ENCODE measurements around the gene CHI3L2.
A peak's percentile ranks its signal among the peaks of the same experiment; 100 is the strongest.

CHI3L2 gene

GRCh38 chr1:111221633-111222291 lies 5.8 kb upstream of the CHI3L2 start:
- no peak for DNase-seq

- DNase-seq, result peak; percentile 54
Observed at GRCh38 chr1:111222308-111223125, 5.0 kb upstream of the CHI3L2 start.

GRCh38 chr1:111223126-111223685 lies 4.3 kb upstream of the CHI3L2 start:
- no peak for DNase-seq

GRCh38 chr1:111225091-111225490 lies 2.4 kb upstream of the CHI3L2 start:
- no peak for DNase-seq

- no peak for DNase-seq
Observed at GRCh38 chr1:111225717-111226400, 1.7 kb upstream of the CHI3L2 start.

GRCh38 chr1:111227851-111228747 lies 586 bp downstream of the CHI3L2 start:
- peak; percentile 83 for DNase-seq

- no peak for DNase-seq
Observed at GRCh38 chr1:111228748-111229126, 1.2 kb downstream of the CHI3L2 start.

- DNase-seq, result no peak
Observed at GRCh38 chr1:111232134-111232533, 4.6 kb downstream of the CHI3L2 start.

GRCh38 chr1:111234258-111234657 lies 6.7 kb downstream of the CHI3L2 start:
- peak; percentile 82 for DNase-seq

- peak; percentile 79 for DNase-seq
Observed at GRCh38 chr1:111234866-111235265, 7.4 kb downstream of the CHI3L2 start.

GRCh38 chr1:111236379-111236778 lies 8.9 kb downstream of the CHI3L2 start:
- DNase-seq, result peak; percentile 16

- DNase-seq, result no peak
Observed at GRCh38 chr1:111236806-111237205, 9.3 kb downstream of the CHI3L2 start.

GRCh38 chr1:111238056-111238795 lies 10.7 kb downstream of the CHI3L2 start:
- DNase-seq, result no peak

GRCh38 chr1:111241797-111242196 lies 14.3 kb downstream of the CHI3L2 start:
- DNase-seq, result no peak

GRCh38 chr1:111242805-111243523 lies 15.5 kb downstream of the CHI3L2 start:
- peak; percentile 51 for DNase-seq

GRCh38 chr1:111247125-111247838 lies 19.8 kb downstream of the CHI3L2 start:
- no peak for DNase-seq

- no peak for DNase-seq
Observed at GRCh38 chr1:111249960-111250359, 22.4 kb downstream of the CHI3L2 start.

GRCh38 chr1:111251570-111251969 lies 24.1 kb downstream of the CHI3L2 start:
- no peak for DNase-seq

GRCh38 chr1:111252786-111253185 lies 25.3 kb downstream of the CHI3L2 start:
- no peak for DNase-seq

GRCh38 chr1:111253876-111254275 lies 26.4 kb downstream of the CHI3L2 start:
- DNase-seq, result no peak
